Nephron progenitor cell (in vitro differentiated cells): ENCODE results near the gene KIAA0586.

Experiments
- DNase-seq: peaks from one replicate; pipeline ENCODE4 v3.0.0; 2021
- H3K27ac Mint-ChIP-seq: 2 replicates; pipeline ENCODE4 v1.8.0; 2021; ENCODE audit warnings: mild to moderate bottlenecking, moderate library complexity, mixed read lengths
- H3K27me3 Mint-ChIP-seq: 2 replicates; pipeline ENCODE4 v1.8.0; 2021; ENCODE audit warnings: mild to moderate bottlenecking, low read depth, mixed read lengths; ENCODE audit not compliant: poor library complexity
- H3K36me3 Mint-ChIP-seq: 2 replicates; pipeline ENCODE4 v1.8.0; 2021; ENCODE audit warnings: low read depth, mixed read lengths
- H3K4me1 Mint-ChIP-seq: 2 replicates; pipeline ENCODE4 v1.8.0; 2021; ENCODE audit warnings: mixed read lengths
- H3K4me3 Mint-ChIP-seq: 2 replicates; pipeline ENCODE4 v1.8.0; 2021; ENCODE audit warnings: mild to moderate bottlenecking, moderate library complexity, mixed read lengths
- H3K9me3 Mint-ChIP-seq: 2 replicates; pipeline ENCODE4 v1.8.0; 2021; ENCODE audit warnings: mild to moderate bottlenecking, moderate library complexity, mixed read lengths
- TF ChIP-seq, protein P1 (sequence below): fragments of 200-600 bp; sonication (generic); IDR thresholded peaks from 2 replicates; pipeline ENCODE4 v1.5.0; 2021; ENCODE audit warnings: antibody characterized with exemption

Gene KIAA0586

GRCh38 chr14:58479975-58480374 lies 52.5 kb downstream of the KIAA0586 start:
- TF ChIP-seq, protein P1, sequence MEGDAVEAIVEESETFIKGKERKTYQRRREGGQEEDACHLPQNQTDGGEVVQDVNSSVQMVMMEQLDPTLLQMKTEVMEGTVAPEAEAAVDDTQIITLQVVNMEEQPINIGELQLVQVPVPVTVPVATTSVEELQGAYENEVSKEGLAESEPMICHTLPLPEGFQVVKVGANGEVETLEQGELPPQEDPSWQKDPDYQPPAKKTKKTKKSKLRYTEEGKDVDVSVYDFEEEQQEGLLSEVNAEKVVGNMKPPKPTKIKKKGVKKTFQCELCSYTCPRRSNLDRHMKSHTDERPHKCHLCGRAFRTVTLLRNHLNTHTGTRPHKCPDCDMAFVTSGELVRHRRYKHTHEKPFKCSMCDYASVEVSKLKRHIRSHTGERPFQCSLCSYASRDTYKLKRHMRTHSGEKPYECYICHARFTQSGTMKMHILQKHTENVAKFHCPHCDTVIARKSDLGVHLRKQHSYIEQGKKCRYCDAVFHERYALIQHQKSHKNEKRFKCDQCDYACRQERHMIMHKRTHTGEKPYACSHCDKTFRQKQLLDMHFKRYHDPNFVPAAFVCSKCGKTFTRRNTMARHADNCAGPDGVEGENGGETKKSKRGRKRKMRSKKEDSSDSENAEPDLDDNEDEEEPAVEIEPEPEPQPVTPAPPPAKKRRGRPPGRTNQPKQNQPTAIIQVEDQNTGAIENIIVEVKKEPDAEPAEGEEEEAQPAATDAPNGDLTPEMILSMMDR = no peak
- DNase-seq = no peak
- Mint-ChIP-seq H3K9me3 (peaks cover 1% of the 10 kb centered on the region), H3K4me1 (no peaks in the 10 kb centered on the region), H3K27me3 (peaks cover 2% of the 10 kb centered on the region), H3K27ac (peak overlapping the region; percentile 2), H3K36me3 (peaks cover 74% of the 10 kb centered on the region), H3K4me3 (no peak overlapping the region)

GRCh38 chr14:58484176-58484575 lies 56.7 kb downstream of the KIAA0586 start:
- TF ChIP-seq, protein P1 = no peak
- no peaks in the 10 kb centered on the region for H3K9me3 Mint-ChIP-seq
- peaks cover 65% of the 10 kb centered on the region for H3K36me3 Mint-ChIP-seq
- no peak overlapping the region for H3K27ac Mint-ChIP-seq
- no peak for DNase-seq
- H3K27me3 Mint-ChIP-seq = no peaks in the 10 kb centered on the region
- no peaks in the 10 kb centered on the region for H3K4me1 Mint-ChIP-seq
- H3K4me3 Mint-ChIP-seq = no peak overlapping the region

- Mint-ChIP-seq H3K27ac (peak overlapping the region; percentile 62), H3K27me3 (no peaks in the 10 kb centered on the region), H3K4me3 (no peak overlapping the region), H3K36me3 (peaks cover 31% of the 10 kb centered on the region), H3K4me1 (no peaks in the 10 kb centered on the region), H3K9me3 (no peaks in the 10 kb centered on the region)
- TF ChIP-seq, protein P1 = no peak
- DNase-seq = no peak
Observed at GRCh38 chr14:58488550-58488949, 61.0 kb downstream of the KIAA0586 start.

DNA sequence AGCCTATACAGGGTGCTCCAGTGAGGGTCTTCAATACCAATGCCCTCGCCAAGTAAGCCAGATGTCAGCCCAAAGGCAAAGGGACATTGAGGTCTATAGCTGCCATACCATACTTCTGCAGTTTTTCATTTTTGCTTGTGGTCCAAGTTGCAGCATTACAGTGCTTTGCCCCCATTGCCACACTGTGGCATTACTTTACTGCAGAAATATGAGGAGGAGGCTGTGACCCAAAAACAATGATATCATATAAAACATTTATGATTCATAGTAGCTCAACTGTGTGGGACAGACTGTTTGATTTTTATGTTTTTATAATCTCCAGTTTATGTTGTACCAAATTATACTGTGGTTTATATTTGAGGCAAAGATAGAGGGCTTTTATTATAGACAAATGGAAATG lies 64.1 kb downstream of the KIAA0586 start:
- Mint-ChIP-seq H3K9me3 (no peaks in the 10 kb centered on the region), H3K27me3 (no peaks in the 10 kb centered on the region), H3K4me1 (no peaks in the 10 kb centered on the region), H3K36me3 (peaks cover 23% of the 10 kb centered on the region), H3K4me3 (no peak overlapping the region), H3K27ac (no peak overlapping the region)
- TF ChIP-seq, protein P1 = no peak
- no peak for DNase-seq

GRCh38 chr14:58492044-58492443 lies 64.5 kb downstream of the KIAA0586 start:
- no peaks in the 10 kb centered on the region for H3K9me3 Mint-ChIP-seq
- H3K27me3 Mint-ChIP-seq = no peaks in the 10 kb centered on the region
- TF ChIP-seq, protein P1 = no peak

DNA sequence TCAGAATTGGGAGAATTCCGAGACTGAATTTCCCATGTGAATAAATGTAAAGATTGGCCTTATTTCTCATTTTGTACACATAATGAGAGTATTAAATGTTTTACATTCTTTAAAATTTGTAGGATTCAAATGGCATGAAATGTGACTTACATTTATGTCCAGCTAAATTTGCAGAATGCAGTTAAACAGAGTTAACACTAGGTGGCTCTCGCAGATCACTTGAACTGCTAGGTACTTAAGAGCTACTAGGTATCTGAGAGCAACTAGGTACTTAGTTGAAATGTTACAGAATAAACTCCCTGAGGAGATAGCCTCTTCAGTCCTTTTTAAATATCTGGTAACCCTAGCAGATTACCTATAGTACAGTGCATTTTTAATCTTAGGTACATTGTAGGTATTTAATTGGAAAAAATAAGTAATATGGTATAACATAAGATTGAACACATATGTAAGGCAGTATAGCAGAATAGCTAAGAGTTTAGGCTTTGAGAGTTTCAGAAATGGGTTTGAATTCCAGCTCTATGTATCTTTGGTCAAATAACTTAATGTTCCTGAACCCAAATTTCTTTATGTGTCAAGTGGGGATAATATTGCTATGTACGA lies 73.8 kb downstream of the KIAA0586 start:
- DNase-seq = peak; percentile 27

More at GRCh38 chr14:58492044-58492443, 64.5 kb downstream of the KIAA0586 start:
- Mint-ChIP-seq H3K27ac (no peak overlapping the region), H3K4me3 (no peak overlapping the region), H3K36me3 (peaks cover 20% of the 10 kb centered on the region), H3K4me1 (no peaks in the 10 kb centered on the region)
- DNase-seq = no peak

More for the DNA sequence above, 73.8 kb downstream of the KIAA0586 start:
- Mint-ChIP-seq H3K9me3 (no peaks in the 10 kb centered on the region), H3K27me3 (no peaks in the 10 kb centered on the region), H3K36me3 (peaks cover 33% of the 10 kb centered on the region), H3K27ac (no peak overlapping the region), H3K4me3 (no peak overlapping the region), H3K4me1 (no peaks in the 10 kb centered on the region)
- TF ChIP-seq, protein P1 = peak; percentile 90
